HCT116 (cell line): ENCODE data around the gene ARPC1A. TPM values are rescaled to one million over a fixed set of nuclear protein-coding genes. Genes with fewer than 3 reads are reported as not detected.
"Not testable (repeated sequence)": the region's sequence is repeated elsewhere in the genome, so short reads cannot be mapped to it uniquely, and the experiment has no call there.

Experiments
- ATAC-seq: fragments of 200-7000 bp; cut with Tn5 transposase; 2 replicates; pipeline ENCODE4 v1.9.1; 2020; ENCODE audit warnings: mild to moderate bottlenecking, moderate library complexity
- BruUV-seq: library from RNA; stranded (reverse); fragments of 400-500 nt; replicated peaks from 2 replicates; lab custom pipeline; 2021; lab: Mats Ljungman, UMichigan
- CTCF ChIA-PET: fragments of 300-600 bp; sonication (Branson Sonifier 250); formaldehyde crosslinking; loops from one replicate; lab custom pipeline; 2021; ENCODE audit warnings: antibody characterized with exemption; lab: Charles Lee
- POLR2A ChIA-PET: fragments of 300-600, 350-600 bp; sonication (Branson Sonifier 250); formaldehyde crosslinking; loops from one replicate; lab custom pipeline; 2021; ENCODE audit warnings: antibody characterized with exemption; lab: Charles Lee
- RAD21 ChIA-PET, 2 experiments: fragments of 300-600 bp; sonication (Branson Sonifier 250); formaldehyde crosslinking; loops; one replicate each; lab custom pipeline; 2023; ENCODE audit warnings: low total read pairs in 2 of 2; ENCODE audit not compliant: uncharacterized antibody in 2 of 2, unreplicated experiment in 2 of 2, low non-redundant PET in 1 of 2; lab: Charles Lee
- DNase-seq: peaks from one replicate; pipeline ENCODE4 v3.0.0-alpha.2; 2010; ENCODE audit warnings: low read depth, low spot score
- H2AFZ ChIP-seq: fragments of 200-600 bp; shearing (Covaris generic), sonication (generic); 2 replicates; pipeline ENCODE4 v1.6.1; 2017; ENCODE audit warnings: low read depth, mixed run types, mixed read lengths, antibody characterized with exemption, low read length; ENCODE audit not compliant: poor library complexity, severe bottlenecking
- H3K27ac ChIP-seq: 2 replicates; pipeline ENCODE4 v1.5.1; 2012; ENCODE audit warnings: low read depth, low read length
- H3K27me3 ChIP-seq: fragments of 200-600 bp; sonication (generic); 2 replicates; pipeline ENCODE4 v1.6.1; 2016; ENCODE audit warnings: mixed run types, low read length, mixed read lengths; ENCODE audit not compliant: insufficient read depth
- H3K36me3 ChIP-seq, 2 experiments: fragments of 200-500 bp in 1 of 2; fragments of 200-600 bp in 1 of 2; sonication (Bioruptor generic) in 1 of 2; sonication (generic) in 1 of 2; 2 replicates each; pipeline versions ENCODE4 v1.5.1 to v1.6.1; 2014 to 2016; ENCODE audit warnings: low read length in 2 of 2, inconsistent platforms in 1 of 2, mixed read lengths in 1 of 2, mixed run types in 1 of 2; ENCODE audit not compliant: insufficient read depth in 2 of 2, control insufficient read depth in 1 of 2
- H3K4me1 ChIP-seq, 2 experiments: fragments of 200-600 bp in 1 of 2; sonication (generic) in 1 of 2; 2 replicates each; pipeline versions ENCODE4 v1.5.1 to v1.6.1; 2012 to 2017; ENCODE audit warnings: low read length in 2 of 2, inconsistent platforms in 1 of 2, mild to moderate bottlenecking in 1 of 2, mixed read lengths in 1 of 2, mixed run types in 1 of 2, moderate library complexity in 1 of 2; ENCODE audit not compliant: insufficient read depth in 2 of 2, control insufficient read depth in 1 of 2
- H3K4me2 ChIP-seq: fragments of 200-600 bp; sonication (generic); 2 replicates; pipeline ENCODE4 v1.6.1; 2017; ENCODE audit warnings: mixed run types, low read length, mixed read lengths
- H3K4me3 ChIP-seq, 2 experiments: fragments of 200-600 bp in 1 of 2; sonication (generic) in 1 of 2; replicated peaks in 1 of 2; 2 replicates each; pipeline ENCODE4 v1.5.1; 2011 to 2016; ENCODE audit warnings: low read length in 2 of 2, control low read depth in 1 of 2, low read depth in 1 of 2, mild to moderate bottlenecking in 1 of 2, mixed read lengths in 1 of 2, mixed run types in 1 of 2
- H3K79me2 ChIP-seq: fragments of 200-600 bp; sonication (generic); 2 replicates; pipeline ENCODE4 v1.6.1; 2017; ENCODE audit warnings: mild to moderate bottlenecking, mixed run types, low read length, moderate library complexity, mixed read lengths; ENCODE audit not compliant: insufficient read depth
- H3K9ac ChIP-seq: fragments of 200-600 bp; sonication (generic); 2 replicates; pipeline ENCODE4 v1.6.1; 2016; ENCODE audit warnings: low read length, mixed read lengths
- H3K9me2 ChIP-seq: fragments of 200-600 bp; sonication (generic), shearing (Covaris generic); 2 replicates; pipeline ENCODE4 v1.6.1; 2017; ENCODE audit warnings: mixed run types, mild to moderate bottlenecking, moderate library complexity; ENCODE audit not compliant: insufficient read depth
- H3K9me3 ChIP-seq, 2 experiments: fragments of 200-500 bp in 1 of 2; fragments of 200-600 bp in 1 of 2; sonication (Bioruptor generic) in 1 of 2; sonication (generic) in 1 of 2; 2 replicates each; pipeline ENCODE4 v1.6.1; 2014 to 2017; ENCODE audit warnings: low read length in 2 of 2, mixed read lengths in 2 of 2, inconsistent platforms in 1 of 2, low read depth in 1 of 2, mild to moderate bottlenecking in 1 of 2, mixed run types in 1 of 2, moderate library complexity in 1 of 2; ENCODE audit not compliant: control insufficient read depth in 1 of 2, insufficient read depth in 1 of 2
- H4K20me1 ChIP-seq: fragments of 200-600 bp; sonication (generic), shearing (Covaris generic); 2 replicates; pipeline ENCODE4 v1.6.1; 2017; ENCODE audit warnings: mixed run types, mild to moderate bottlenecking, moderate library complexity; ENCODE audit not compliant: insufficient read depth
- CBX3 ChIP-seq: IDR thresholded peaks from 2 replicates; pipeline ENCODE4 v1.6.1; 2012; ENCODE audit warnings: low read depth
- ELF1 ChIP-seq: IDR thresholded peaks from 2 replicates; pipeline ENCODE4 v1.6.1; 2012; ENCODE audit warnings: low read depth, borderline replicate concordance
- EZH2phosphoT487 ChIP-seq: fragments of 200-600 bp; IDR thresholded peaks from 2 replicates; pipeline ENCODE4 v1.6.1; 2018; ENCODE audit warnings: antibody characterized with exemption, borderline replicate concordance
- JUND ChIP-seq: IDR thresholded peaks from 2 replicates; pipeline ENCODE4 v1.6.1; 2012
- POLR2A ChIP-seq: IDR thresholded peaks from 2 replicates; pipeline ENCODE4 v1.7.0; 2011; ENCODE audit warnings: borderline replicate concordance; ENCODE audit not compliant: insufficient read depth, insufficient read length; ENCODE audit errors: extremely low read depth
- RAD21 ChIP-seq: IDR thresholded peaks from 2 replicates; pipeline ENCODE4 v1.6.1; 2012; ENCODE audit warnings: low read depth, mild to moderate bottlenecking
- SIN3A ChIP-seq: IDR thresholded peaks from 2 replicates; pipeline ENCODE4 v1.6.1; 2012; ENCODE audit warnings: low read depth
- YY1 ChIP-seq: IDR thresholded peaks from 2 replicates; pipeline ENCODE4 v1.6.1; 2011; ENCODE audit warnings: low read length, low read depth, moderate library complexity, mild to moderate bottlenecking; ENCODE audit not compliant: insufficient replicate concordance; ENCODE audit errors: extremely low read depth
- intact Hi-C: fragments of 100-400 bp; cut with micrococcal nuclease; formaldehyde crosslinking; loops from 2 replicates; pipeline ENCODE4 v1.10.0; 2022
- total RNA-seq: library from RNA; stranded (reverse); gene quantifications from one replicate; pipeline ENCODE4 v1.2.1, GENCODE V29; 2021; ENCODE audit not compliant: unreplicated experiment
- TF ChIP-seq, protein P1 (sequence below): IDR thresholded peaks from 2 replicates; pipeline ENCODE4 v1.6.1; 2012
- TF ChIP-seq, protein P2 (sequence below): IDR thresholded peaks from 2 replicates; pipeline ENCODE4 v1.6.1; 2011; ENCODE audit warnings: mild to moderate bottlenecking, low read length, moderate library complexity; ENCODE audit not compliant: insufficient replicate concordance; ENCODE audit errors: extremely low read depth
- TF ChIP-seq, protein P3 (sequence below), 3 experiments: fragments of 200-600 bp in 1 of 3; sonication (generic) in 1 of 3; IDR thresholded peaks in 2 of 3; conservative IDR thresholded peaks in 1 of 3; 2 replicates each; pipeline ENCODE4 v1.5.1; 2012 to 2017; ENCODE audit warnings: low read depth in 2 of 3, low read length in 2 of 3, antibody characterized with exemption in 1 of 3, borderline replicate concordance in 1 of 3, control low read depth in 1 of 3, mild to moderate bottlenecking in 1 of 3, mixed read lengths in 1 of 3, mixed run types in 1 of 3, moderate library complexity in 1 of 3; ENCODE audit not compliant: insufficient read depth in 1 of 3

The ARPC1A gene
- total RNA-seq, 1 experiment from 2014 or later = 250 TPM

DNA sequence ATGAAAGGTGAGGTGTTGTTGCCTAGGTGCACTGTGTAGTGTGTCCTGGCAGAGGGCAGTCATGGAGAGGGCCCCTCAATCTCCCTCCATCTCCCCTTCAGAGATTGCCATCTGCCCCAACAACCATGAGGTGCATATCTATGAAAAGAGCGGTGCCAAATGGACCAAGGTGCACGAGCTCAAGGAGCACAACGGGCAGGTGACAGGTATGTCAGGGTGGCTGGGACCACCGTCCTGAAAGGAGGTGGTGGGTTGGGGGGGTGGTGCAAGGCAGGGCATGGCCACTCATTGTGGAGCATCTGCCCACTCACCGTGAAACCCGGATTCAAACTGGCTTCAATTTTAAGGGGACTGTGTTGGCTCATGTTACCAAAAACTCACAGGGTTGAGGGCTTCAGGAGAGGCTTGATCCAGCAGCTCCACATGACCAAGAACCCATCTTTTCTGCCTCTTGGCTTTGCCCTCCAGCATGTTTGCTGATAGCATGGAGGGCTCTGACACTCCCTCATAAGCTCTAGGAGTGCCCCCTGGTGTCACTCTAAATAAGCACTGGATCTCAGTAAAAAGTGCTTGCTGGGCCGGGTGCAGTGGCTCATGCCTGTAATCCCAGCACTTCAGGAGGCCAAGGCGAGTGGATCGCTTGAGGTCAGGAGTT lies 61.0 kb downstream of the ARPC1A start:
- intact Hi-C loops = loop anchor here (1.0 kb wide), 1 partner anchor 21 kb away; no protein-coding TSS in a partner anchor

DNA sequence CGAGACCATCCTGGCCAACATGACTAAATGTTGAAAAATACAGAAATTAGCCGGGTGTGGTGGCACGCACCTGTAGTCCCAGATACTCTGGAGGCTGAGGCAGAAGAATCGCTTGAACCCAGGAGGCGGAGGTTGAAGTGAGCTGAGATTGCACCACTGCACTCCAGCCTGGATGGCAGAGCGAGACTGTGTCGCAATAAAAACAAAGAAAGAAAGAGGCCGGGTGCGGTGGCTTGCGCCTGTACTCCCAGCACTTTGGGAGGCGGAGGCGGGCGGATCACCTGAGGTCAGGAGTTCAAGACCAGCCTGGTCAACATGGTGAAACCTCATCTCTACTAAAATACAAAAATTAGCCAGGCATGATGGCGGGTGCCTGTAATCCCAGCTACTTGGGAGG lies 61.5 kb downstream of the ARPC1A start:
- POLR2A ChIA-PET = interaction anchor here (1.3 kb wide), 1 partner anchor 22 kb away, joined by 3 read pairs; the partner anchor contains the start of gene BUD31
- H2AFZ ChIP-seq, DNase-seq, H3K27me3 ChIP-seq, H3K4me2 ChIP-seq, CTCF ChIA-PET, H3K27ac ChIP-seq, H3K9ac ChIP-seq, H3K4me1 ChIP-seq, H3K4me3 ChIP-seq, H3K9me2 ChIP-seq, BruUV-seq, H3K9me3 ChIP-seq, H4K20me1 ChIP-seq, ATAC-seq: not testable (repeated sequence)
- RAD21 ChIA-PET = interaction anchor here in 1 of 2 experiments (0.7 kb wide), 1 partner anchor 351 kb away, joined by 9 read pairs; no protein-coding TSS in a partner anchor
- Histone ChIP-seq H3K79me2 (peaks cover 18% of the 10 kb centered on the region), H3K36me3 (peaks cover 9 to 13% of the 10 kb centered on the region in 2 experiments; a peak in 3 of 4 replicates)
- intact Hi-C loops = loop anchor here (1.0 kb wide), 1 partner anchor 22 kb away; no protein-coding TSS in a partner anchor

More for the DNA sequence above, 61.0 kb downstream of the ARPC1A start:
- TF ChIP-seq POLR2A (no peak), EZH2phosphoT487 (no peak), JUND (no peak), YY1 (no peak), CBX3 (no peak), ELF1 (no peak), RAD21 (peak; percentile 73), SIN3A (no peak)
- TF ChIP-seq, protein P1, sequence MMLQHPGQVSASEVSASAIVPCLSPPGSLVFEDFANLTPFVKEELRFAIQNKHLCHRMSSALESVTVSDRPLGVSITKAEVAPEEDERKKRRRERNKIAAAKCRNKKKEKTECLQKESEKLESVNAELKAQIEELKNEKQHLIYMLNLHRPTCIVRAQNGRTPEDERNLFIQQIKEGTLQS = no peak
- TF ChIP-seq, protein P2, sequence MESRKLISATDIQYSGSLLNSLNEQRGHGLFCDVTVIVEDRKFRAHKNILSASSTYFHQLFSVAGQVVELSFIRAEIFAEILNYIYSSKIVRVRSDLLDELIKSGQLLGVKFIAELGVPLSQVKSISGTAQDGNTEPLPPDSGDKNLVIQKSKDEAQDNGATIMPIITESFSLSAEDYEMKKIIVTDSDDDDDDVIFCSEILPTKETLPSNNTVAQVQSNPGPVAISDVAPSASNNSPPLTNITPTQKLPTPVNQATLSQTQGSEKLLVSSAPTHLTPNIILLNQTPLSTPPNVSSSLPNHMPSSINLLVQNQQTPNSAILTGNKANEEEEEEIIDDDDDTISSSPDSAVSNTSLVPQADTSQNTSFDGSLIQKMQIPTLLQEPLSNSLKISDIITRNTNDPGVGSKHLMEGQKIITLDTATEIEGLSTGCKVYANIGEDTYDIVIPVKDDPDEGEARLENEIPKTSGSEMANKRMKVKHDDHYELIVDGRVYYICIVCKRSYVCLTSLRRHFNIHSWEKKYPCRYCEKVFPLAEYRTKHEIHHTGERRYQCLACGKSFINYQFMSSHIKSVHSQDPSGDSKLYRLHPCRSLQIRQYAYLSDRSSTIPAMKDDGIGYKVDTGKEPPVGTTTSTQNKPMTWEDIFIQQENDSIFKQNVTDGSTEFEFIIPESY = no peak
- TF ChIP-seq, protein P3, sequence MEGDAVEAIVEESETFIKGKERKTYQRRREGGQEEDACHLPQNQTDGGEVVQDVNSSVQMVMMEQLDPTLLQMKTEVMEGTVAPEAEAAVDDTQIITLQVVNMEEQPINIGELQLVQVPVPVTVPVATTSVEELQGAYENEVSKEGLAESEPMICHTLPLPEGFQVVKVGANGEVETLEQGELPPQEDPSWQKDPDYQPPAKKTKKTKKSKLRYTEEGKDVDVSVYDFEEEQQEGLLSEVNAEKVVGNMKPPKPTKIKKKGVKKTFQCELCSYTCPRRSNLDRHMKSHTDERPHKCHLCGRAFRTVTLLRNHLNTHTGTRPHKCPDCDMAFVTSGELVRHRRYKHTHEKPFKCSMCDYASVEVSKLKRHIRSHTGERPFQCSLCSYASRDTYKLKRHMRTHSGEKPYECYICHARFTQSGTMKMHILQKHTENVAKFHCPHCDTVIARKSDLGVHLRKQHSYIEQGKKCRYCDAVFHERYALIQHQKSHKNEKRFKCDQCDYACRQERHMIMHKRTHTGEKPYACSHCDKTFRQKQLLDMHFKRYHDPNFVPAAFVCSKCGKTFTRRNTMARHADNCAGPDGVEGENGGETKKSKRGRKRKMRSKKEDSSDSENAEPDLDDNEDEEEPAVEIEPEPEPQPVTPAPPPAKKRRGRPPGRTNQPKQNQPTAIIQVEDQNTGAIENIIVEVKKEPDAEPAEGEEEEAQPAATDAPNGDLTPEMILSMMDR (IDR thresholded peaks at IDR 0.05 in 2 of 3, conservative IDR thresholded peaks at IDR 0.05 in 1 of 3; ENCODE audit: borderline replicate concordance in 1 of 3, insufficient read depth in 1 of 3, low read depth in 2 of 3, low read length in 2 of 3) = peak; percentile 46 to 59 (median 48); a peak in 5 of 6 replicates
- CTCF ChIA-PET = no interaction called here
- H3K27me3 ChIP-seq = no peaks in the 10 kb centered on the region
- H3K4me3 ChIP-seq = no peak overlapping the region
- no peaks in the 10 kb centered on the region for H3K9me2 ChIP-seq
- RAD21 ChIA-PET = interaction anchor here in 1 of 2 experiments (0.7 kb wide), 1 partner anchor 350 kb away, joined by 9 read pairs; no protein-coding TSS in a partner anchor
- no peak overlapping the region for H3K9ac ChIP-seq
- H4K20me1 ChIP-seq = no peaks in the 10 kb centered on the region; the same call in 1 of the 2 replicates
- H3K27ac ChIP-seq = 0 out of 2 replicates have a peak overlapping the region, but pooled peaks have one; percentile 9
- ATAC-seq (peak; percentile 81), DNase-seq (no peak)
- no peak overlapping the region for H3K4me2 ChIP-seq
- H2AFZ ChIP-seq = no peak overlapping the region
- no TSS peak for BruUV-seq
- H3K4me1 ChIP-seq = peaks cover 0 to 2% of the 10 kb centered on the region in 2 experiments; a peak in 1 of 4 replicates
- peaks cover 9 to 13% of the 10 kb centered on the region in 2 experiments; a peak in 3 of 4 replicates for H3K36me3 ChIP-seq
- H3K9me3 ChIP-seq = no peaks in the 10 kb centered on the region
- POLR2A ChIA-PET = interaction anchor here (1.3 kb wide), 1 partner anchor 22 kb away, joined by 3 read pairs; the partner anchor contains the start of gene BUD31
- H3K79me2 ChIP-seq = peaks cover 22% of the 10 kb centered on the region
